T-helper 22 cell (primary cell): ENCODE data around the gene SH2D4B.
A peak's percentile ranks its signal among the peaks of the same experiment; 100 is the strongest.
"Not testable (repeated sequence)": the region's sequence is repeated elsewhere in the genome, so short reads cannot be mapped to it uniquely, and the experiment has no call there.

ENCODE experiments used
- DNase-seq: peaks from one replicate; pipeline ENCODE4 v3.0.0-alpha.2; 2020; ENCODE audit warnings: low read depth

SH2D4B gene

GRCh38 chr10:80524190-80524909 lies 13.4 kb upstream of the SH2D4B start:
- no peak for DNase-seq

- DNase-seq = no peak
Measured at GRCh38 chr10:80526218-80526617, 11.5 kb upstream of the SH2D4B start.

- DNase-seq = no peak
Measured at GRCh38 chr10:80526742-80527141, 11.0 kb upstream of the SH2D4B start.

- no peak for DNase-seq
Measured at GRCh38 chr10:80528185-80528700, 9.5 kb upstream of the SH2D4B start.

- DNase-seq = no peak
Measured at GRCh38 chr10:80528901-80529300, 8.8 kb upstream of the SH2D4B start.

GRCh38 chr10:80529604-80530003 lies 8.1 kb upstream of the SH2D4B start:
- peak; percentile 16 for DNase-seq

- no peak for DNase-seq
Measured at GRCh38 chr10:80530251-80530650, 7.5 kb upstream of the SH2D4B start.

- DNase-seq = no peak
Measured at GRCh38 chr10:80530816-80531215, 6.9 kb upstream of the SH2D4B start.

- DNase-seq = no peak
Measured at GRCh38 chr10:80532571-80532970, 5.1 kb upstream of the SH2D4B start.

- DNase-seq = not testable (repeated sequence)
Measured at GRCh38 chr10:80534059-80534458, 3.6 kb upstream of the SH2D4B start.

GRCh38 chr10:80534646-80535045 lies 3.1 kb upstream of the SH2D4B start:
- not testable (repeated sequence) for DNase-seq

GRCh38 chr10:80535671-80536360 lies 1.9 kb upstream of the SH2D4B start:
- DNase-seq = peak; percentile 61

GRCh38 chr10:80536361-80536835 lies 1.3 kb upstream of the SH2D4B start:
- DNase-seq = no peak

- no peak for DNase-seq
Measured at GRCh38 chr10:80537086-80537735, 491 bp upstream of the SH2D4B start.

- no peak for DNase-seq
Measured at GRCh38 chr10:80538481-80539185, 931 bp downstream of the SH2D4B start.

GRCh38 chr10:80539421-80540031 lies 1.8 kb downstream of the SH2D4B start:
- no peak for DNase-seq

GRCh38 chr10:80540136-80540535 lies 2.4 kb downstream of the SH2D4B start:
- DNase-seq = no peak

- no peak for DNase-seq
Measured at GRCh38 chr10:80540618-80540980, 2.9 kb downstream of the SH2D4B start.

GRCh38 chr10:80540981-80541750 lies 3.5 kb downstream of the SH2D4B start:
- DNase-seq = no peak

- DNase-seq = no peak
Measured at GRCh38 chr10:80542053-80542452, 4.4 kb downstream of the SH2D4B start.
